ENCODE measurements around the gene EOMES. TPM values are rescaled to one million over a fixed set of nuclear protein-coding genes. Genes with fewer than 3 reads are reported as not detected.
"Not testable (repeated sequence)": the region's sequence is repeated elsewhere in the genome, so short reads cannot be mapped to it uniquely, and the experiment has no call there.

The EOMES gene
- 18.6 and 19.0 TPM in 2 replicates for total RNA-seq

GRCh38 chr3:27721717-27722564 is at the start of gene EOMES:
Gene EOMES, minus strand, starts transcription at chr3:27722323. Its CDS starts 29 bp downstream, at chr3:27722294.
- intact Hi-C loops (cut with micrococcal nuclease), result loop anchor here (1.0 to 5.0 kb wide), 11 partner anchors 8 to 606 kb away; no protein-coding TSS in a partner anchor

GRCh38 chr3:27770384-27770783 is 48.3 kb upstream of the EOMES start:
- intact Hi-C loops (cut with micrococcal nuclease), result not testable (repeated sequence)

- intact Hi-C loops (cut with micrococcal nuclease), result no loop called here
Measured at GRCh38 chr3:27767000-27767399, 44.9 kb upstream of the EOMES start.

- intact Hi-C loops (cut with micrococcal nuclease), result no loop called here
Measured at GRCh38 chr3:27758083-27758482, 36.0 kb upstream of the EOMES start.

- intact Hi-C loops (cut with micrococcal nuclease), result no loop called here
Measured at GRCh38 chr3:27756877-27757276, 34.8 kb upstream of the EOMES start.

- intact Hi-C loops (cut with micrococcal nuclease), result loop anchor here (1.0 to 2.0 kb wide), 3 partner anchors 30 to 128 kb away; partner anchors contain the start of gene EOMES
Measured at GRCh38 chr3:27752926-27753325, 30.8 kb upstream of the EOMES start.

- intact Hi-C loops (cut with micrococcal nuclease), result no loop called here
Measured at GRCh38 chr3:27749643-27750042, 27.5 kb upstream of the EOMES start.

GRCh38 chr3:27746838-27747237 is 24.7 kb upstream of the EOMES start:
- intact Hi-C loops (cut with micrococcal nuclease), result no loop called here

- intact Hi-C loops (cut with micrococcal nuclease), result no loop called here
Measured at GRCh38 chr3:27740854-27741253, 18.7 kb upstream of the EOMES start.

GRCh38 chr3:27737091-27737490 is 15.0 kb upstream of the EOMES start:
- intact Hi-C loops (cut with micrococcal nuclease), result no loop called here

- intact Hi-C loops (cut with micrococcal nuclease), result loop anchor here (1.0 kb wide), 1 partner anchor 9 kb away; the partner anchor contains the start of gene EOMES
Measured at GRCh38 chr3:27730774-27731659, 8.9 kb upstream of the EOMES start.

GRCh38 chr3:27729748-27730611 is 7.9 kb upstream of the EOMES start:
- intact Hi-C loops (cut with micrococcal nuclease), result loop anchor here (1.0 to 2.0 kb wide), 2 partner anchors 8 to 17 kb away; partner anchors contain the start of gene EOMES

GRCh38 chr3:27729325-27729724 is 7.2 kb upstream of the EOMES start:
- intact Hi-C loops (cut with micrococcal nuclease), result loop anchor here (2.0 kb wide), 1 partner anchor 17 kb away; no protein-coding TSS in a partner anchor

- intact Hi-C loops (cut with micrococcal nuclease), result loop anchor here (2.0 kb wide), 1 partner anchor 16 kb away; no protein-coding TSS in a partner anchor
Measured at GRCh38 chr3:27728195-27729087, 6.3 kb upstream of the EOMES start.

- intact Hi-C loops (cut with micrococcal nuclease), result no loop called here
Measured at GRCh38 chr3:27726240-27726639, 4.1 kb upstream of the EOMES start.

GRCh38 chr3:27724459-27725197 is 2.5 kb upstream of the EOMES start:
- intact Hi-C loops (cut with micrococcal nuclease), result loop anchor here (5.0 kb wide), 3 partner anchors 178 to 363 kb away; no protein-coding TSS in a partner anchor

GRCh38 chr3:27723815-27724458 is 1.8 kb upstream of the EOMES start:
- intact Hi-C loops (cut with micrococcal nuclease), result loop anchor here (2.0 to 5.0 kb wide), 6 partner anchors 29 to 449 kb away; no protein-coding TSS in a partner anchor

GRCh38 chr3:27723456-27723814 is 1.3 kb upstream of the EOMES start:
- intact Hi-C loops (cut with micrococcal nuclease), result loop anchor here (2.0 to 5.0 kb wide), 6 partner anchors 29 to 449 kb away; no protein-coding TSS in a partner anchor
